Osteoblast (primary cell): ENCODE data around the gene SELENOW. TPM values are rescaled to one million over a fixed set of nuclear protein-coding genes. Genes with fewer than 3 reads are reported as not detected.

Experiments used
- DNase-seq: peaks from one replicate; pipeline ENCODE4 v3.0.0; 2011; ENCODE audit warnings: low spot score, mixed read lengths; ENCODE audit not compliant: insufficient read length; ENCODE audit errors: missing footprints
- H2AFZ ChIP-seq: 2 replicates; pipeline ENCODE4 v1.6.0; 2011; ENCODE audit warnings: mild to moderate bottlenecking, low read length
- H3K27ac ChIP-seq: 2 replicates; pipeline ENCODE4 v1.5.1; 2011; ENCODE audit warnings: mild to moderate bottlenecking, low read depth, low read length, moderate library complexity
- H3K27me3 ChIP-seq: 2 replicates; pipeline ENCODE4 v1.6.0; 2012; ENCODE audit warnings: mild to moderate bottlenecking, control low read depth, inconsistent platforms, low read length, moderate library complexity; ENCODE audit not compliant: insufficient read depth
- H3K36me3 ChIP-seq: 2 replicates; pipeline ENCODE4 v1.5.1; 2011; ENCODE audit warnings: mild to moderate bottlenecking, low read length, control low read depth, moderate library complexity; ENCODE audit not compliant: insufficient read depth
- H3K4me1 ChIP-seq: 2 replicates; pipeline ENCODE4 v1.5.1; 2011; ENCODE audit warnings: mild to moderate bottlenecking, low read length, control low read depth, moderate library complexity; ENCODE audit not compliant: insufficient read depth
- H3K4me2 ChIP-seq: 2 replicates; pipeline ENCODE4 v1.6.0; 2011; ENCODE audit warnings: mild to moderate bottlenecking, low read length; ENCODE audit not compliant: insufficient read depth
- H3K4me3 ChIP-seq: fragments of 200-600 bp; sonication (generic); 3 replicates; pipeline ENCODE4 v1.5.1; 2012; ENCODE audit warnings: mild to moderate bottlenecking, low read length, inconsistent platforms; ENCODE audit not compliant: insufficient read depth
- H3K79me2 ChIP-seq: 2 replicates; pipeline ENCODE4 v1.6.0; 2012; ENCODE audit warnings: mild to moderate bottlenecking, low read length, control low read depth, inconsistent platforms; ENCODE audit not compliant: insufficient read depth
- H3K9me3 ChIP-seq: 2 replicates; pipeline ENCODE4 v1.5.1; 2011; ENCODE audit warnings: low read depth, low read length, control low read depth
- H4K20me1 ChIP-seq: 2 replicates; pipeline ENCODE4 v1.6.0; 2012; ENCODE audit warnings: mild to moderate bottlenecking, low read length, control low read depth; ENCODE audit not compliant: insufficient read depth
- CTCF ChIP-seq: IDR thresholded peaks from 2 replicates; pipeline ENCODE4 v1.5.1; 2011; ENCODE audit warnings: mild to moderate bottlenecking, low read depth, low read length, moderate library complexity; ENCODE audit errors: extremely low read depth
- total RNA-seq: library from RNA; depleted of rRNA; stranded (reverse); fragments of >200 nt; gene quantifications from 2 replicates; pipeline ENCODE4 v1.2.3, GENCODE V29; 2012

Gene SELENOW
- total RNA-seq, 1 donor, result 76.7 TPM

- H3K4me3 ChIP-seq, result no peak overlapping the region
- H2AFZ ChIP-seq, result no peak overlapping the region
- peak; percentile 26 for DNase-seq
- H4K20me1 ChIP-seq, result peaks cover 31% of the 10 kb centered on the region
- no peak overlapping the region for H3K4me2 ChIP-seq
- H3K79me2 ChIP-seq, result peaks cover 70% of the 10 kb centered on the region
- peaks cover 29% of the 10 kb centered on the region for H3K4me1 ChIP-seq
- TF ChIP-seq CTCF, result no peak
- H3K9me3 ChIP-seq, result no peaks in the 10 kb centered on the region
- no peaks in the 10 kb centered on the region for H3K27me3 ChIP-seq
- peaks cover 70% of the 10 kb centered on the region for H3K36me3 ChIP-seq
- H3K27ac ChIP-seq, result no peak overlapping the region
Observed at GRCh38 chr19:47730521-47730889, 48.0 kb upstream of the SELENOW start.

- Histone ChIP-seq H3K79me2 (peaks cover 66% of the 10 kb centered on the region), H3K27me3 (no peaks in the 10 kb centered on the region)
Observed at GRCh38 chr19:47730910-47731309, 47.6 kb upstream of the SELENOW start.

GRCh38 chr19:47735131-47735530 is 43.4 kb upstream of the SELENOW start:
- no peak overlapping the region for H2AFZ ChIP-seq
- no peak overlapping the region for H3K4me3 ChIP-seq
- no peaks in the 10 kb centered on the region for H3K27me3 ChIP-seq
- peaks cover 60% of the 10 kb centered on the region for H3K36me3 ChIP-seq
- peak; percentile 41 for DNase-seq
- H3K4me1 ChIP-seq, result no peaks in the 10 kb centered on the region
- no peak overlapping the region for H3K4me2 ChIP-seq
- peaks cover 16% of the 10 kb centered on the region for H4K20me1 ChIP-seq
- TF ChIP-seq CTCF, result no peak
- peaks cover 38% of the 10 kb centered on the region for H3K79me2 ChIP-seq
- H3K27ac ChIP-seq, result no peak overlapping the region
- no peaks in the 10 kb centered on the region for H3K9me3 ChIP-seq

More at GRCh38 chr19:47730910-47731309, 47.6 kb upstream of the SELENOW start:
- peaks cover 31% of the 10 kb centered on the region for H4K20me1 ChIP-seq
- TF ChIP-seq CTCF, result no peak
- H3K9me3 ChIP-seq, result no peaks in the 10 kb centered on the region
- no peak overlapping the region for H3K4me3 ChIP-seq
- H3K4me2 ChIP-seq, result no peak overlapping the region
- DNase-seq, result no peak
- H3K36me3 ChIP-seq, result peaks cover 66% of the 10 kb centered on the region
- no peak overlapping the region for H2AFZ ChIP-seq
- H3K27ac ChIP-seq, result no peak overlapping the region
- H3K4me1 ChIP-seq, result peaks cover 29% of the 10 kb centered on the region

GRCh38 chr19:47740866-47741519 is 37.5 kb upstream of the SELENOW start:
- Histone ChIP-seq H3K9me3 (no peaks in the 10 kb centered on the region), H3K4me2 (no peak overlapping the region), H2AFZ (no peak overlapping the region), H3K4me1 (peaks cover 16% of the 10 kb centered on the region), H3K79me2 (peaks cover 10% of the 10 kb centered on the region), H3K27ac (no peak overlapping the region), H3K36me3 (peaks cover 52% of the 10 kb centered on the region), H3K4me3 (no peak overlapping the region), H4K20me1 (peaks cover 3% of the 10 kb centered on the region), H3K27me3 (no peaks in the 10 kb centered on the region)
- DNase-seq, result no peak
- no peak for TF ChIP-seq CTCF
